Hippocampal formation (tissue), 2 donors: ENCODE data around the gene ZRANB3.
"Not testable (repeated sequence)": the region's sequence is repeated elsewhere in the genome, so short reads cannot be mapped to it uniquely, and the experiment has no call there.

Source experiments
- DNase-seq, 2 donors: peaks; one replicate each; lab custom pipeline; 2025; lab: John Stamatoyannopoulos, UW

The ZRANB3 gene

DNA sequence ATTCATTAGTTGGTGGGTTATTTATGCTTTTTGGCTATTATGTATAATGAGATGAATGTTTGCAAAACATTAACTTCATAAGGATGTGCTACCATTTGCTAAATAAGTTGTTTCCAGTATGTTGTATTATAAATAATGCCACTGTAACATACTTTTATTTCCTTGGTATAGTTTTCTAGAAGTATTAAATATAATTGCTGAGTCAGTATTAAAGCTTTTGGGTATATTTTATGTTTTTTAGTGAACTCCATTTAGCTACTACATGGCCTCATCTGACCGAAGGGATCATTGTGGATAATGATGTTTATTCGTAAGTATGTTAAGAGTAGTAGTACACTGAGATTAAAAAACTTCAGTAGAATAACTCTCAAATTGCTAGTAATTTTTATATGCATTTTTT is 405.1 kb downstream of the ZRANB3 start:
- no peak for DNase-seq

- DNase-seq: no peak
These were observed 405.8 kb downstream of the ZRANB3 start for GRCh38 chr2:135124924-135125886.

DNA sequence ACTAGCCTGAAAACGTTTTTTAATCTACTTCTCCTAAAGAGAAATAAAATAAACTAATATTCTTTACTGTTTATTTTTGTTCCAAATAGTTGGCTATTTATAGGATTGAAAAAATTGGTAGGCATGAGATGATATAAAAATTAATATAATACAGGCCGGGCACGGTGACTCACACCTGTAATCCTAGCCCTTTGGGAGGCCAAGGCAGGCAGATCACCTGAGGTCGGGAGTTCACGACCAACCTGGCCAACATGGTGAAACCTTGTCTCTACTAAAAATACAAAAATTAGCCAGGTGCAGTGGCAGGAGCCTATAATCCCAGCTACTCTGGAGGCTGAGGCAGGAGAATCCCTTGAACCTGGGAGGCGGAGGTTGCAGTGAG is 409.4 kb downstream of the ZRANB3 start:
- DNase-seq: not testable (repeated sequence)

DNA sequence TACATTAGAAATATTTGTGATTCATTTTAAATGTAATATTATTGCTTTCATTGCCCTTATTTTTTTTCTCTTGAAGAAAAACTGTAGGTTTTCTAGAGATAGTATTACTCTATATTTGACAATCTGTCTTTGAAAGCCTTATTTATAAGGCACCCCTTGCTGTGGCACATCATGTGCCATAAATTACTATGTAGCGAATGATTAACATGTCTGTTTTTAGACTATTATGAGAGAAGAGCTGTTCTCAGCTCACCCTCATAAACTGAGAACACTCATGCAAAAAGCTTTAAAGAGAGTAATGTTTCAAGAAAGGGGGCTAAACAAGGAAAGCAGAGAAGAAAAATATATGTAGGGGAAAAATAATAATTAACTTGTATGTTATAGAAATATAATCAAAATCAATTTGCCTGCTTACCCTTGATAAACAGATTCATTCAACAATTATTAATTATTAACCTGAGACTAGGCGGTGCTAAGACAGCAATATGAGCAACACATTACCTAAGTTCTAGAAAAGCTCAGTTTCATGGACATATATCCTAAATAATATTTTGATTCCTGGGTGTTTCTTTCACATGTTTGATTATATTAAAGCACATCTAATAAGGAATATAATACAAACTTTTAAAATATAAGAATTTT is 409.9 kb downstream of the ZRANB3 start:
- no peak for DNase-seq

GRCh38 chr2:135119582-135119981 is 411.4 kb downstream of the ZRANB3 start:
- no peak for DNase-seq

GRCh38 chr2:135113322-135113721 is 417.7 kb downstream of the ZRANB3 start:
- DNase-seq: no peak

- DNase-seq: not testable (repeated sequence)
These were observed 425.3 kb downstream of the ZRANB3 start for GRCh38 chr2:135105513-135106316.

GRCh38 chr2:135103843-135104242 is 427.2 kb downstream of the ZRANB3 start:
- no peak for DNase-seq

GRCh38 chr2:135099802-135100483 is 431.1 kb downstream of the ZRANB3 start:
- DNase-seq: no peak

GRCh38 chr2:135097532-135098231 is 433.3 kb downstream of the ZRANB3 start:
- no peak for DNase-seq

DNA sequence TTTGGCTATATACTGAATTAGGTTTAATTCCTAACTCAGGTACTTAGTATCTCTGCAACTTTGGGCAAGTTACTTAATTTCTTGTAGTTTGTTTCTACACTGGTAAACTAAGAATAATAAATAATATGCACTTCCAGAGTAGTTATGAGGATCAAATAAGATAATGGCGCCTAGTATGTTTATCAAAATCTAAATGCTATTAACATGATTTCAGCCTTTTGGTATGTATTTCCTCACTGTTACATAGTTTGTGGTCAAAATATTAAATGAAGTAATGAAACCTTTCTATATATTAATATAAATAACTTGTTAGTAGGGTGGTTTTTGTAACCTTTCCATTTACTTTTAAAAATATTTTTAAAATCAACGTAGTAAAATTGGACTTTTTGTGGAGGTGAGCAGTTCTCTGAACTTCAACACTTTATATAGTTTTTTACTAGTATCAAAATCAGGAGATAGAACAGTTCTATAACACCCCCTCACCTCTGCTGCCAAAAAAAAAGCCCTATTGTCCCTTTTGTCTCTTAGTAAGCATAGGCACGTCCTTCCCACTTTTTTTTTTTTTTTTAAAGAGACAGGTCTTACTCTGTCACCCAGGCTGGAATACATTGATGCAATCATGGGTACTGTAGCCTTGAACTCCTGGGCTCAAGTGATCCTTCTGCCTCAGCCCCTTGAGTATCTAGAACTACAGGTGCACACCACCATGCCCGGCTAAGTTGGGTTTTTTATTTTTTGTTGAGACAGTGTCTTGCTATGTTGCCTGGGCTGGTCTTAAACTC is 434.2 kb downstream of the ZRANB3 start:
- DNase-seq: no peak

DNA sequence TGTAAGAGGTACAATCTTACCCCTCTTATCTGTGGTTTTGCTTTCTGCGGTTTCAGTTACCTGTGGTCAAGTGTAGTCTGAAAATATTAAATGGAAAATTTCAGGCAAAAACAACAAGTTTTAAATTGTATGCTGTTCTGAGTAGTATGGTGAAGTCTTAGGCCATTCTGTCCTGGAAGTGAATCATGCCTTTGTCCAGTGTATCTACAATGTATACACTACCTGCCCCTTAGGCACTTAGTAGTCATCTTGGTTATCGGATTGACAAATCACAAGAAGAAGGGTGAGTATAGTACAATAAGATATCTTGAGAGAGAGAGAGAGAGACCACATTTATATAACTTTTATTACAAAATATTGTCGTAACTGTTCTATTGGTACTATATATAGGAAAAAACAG is 435.4 kb downstream of the ZRANB3 start:
- no peak for DNase-seq

DNA sequence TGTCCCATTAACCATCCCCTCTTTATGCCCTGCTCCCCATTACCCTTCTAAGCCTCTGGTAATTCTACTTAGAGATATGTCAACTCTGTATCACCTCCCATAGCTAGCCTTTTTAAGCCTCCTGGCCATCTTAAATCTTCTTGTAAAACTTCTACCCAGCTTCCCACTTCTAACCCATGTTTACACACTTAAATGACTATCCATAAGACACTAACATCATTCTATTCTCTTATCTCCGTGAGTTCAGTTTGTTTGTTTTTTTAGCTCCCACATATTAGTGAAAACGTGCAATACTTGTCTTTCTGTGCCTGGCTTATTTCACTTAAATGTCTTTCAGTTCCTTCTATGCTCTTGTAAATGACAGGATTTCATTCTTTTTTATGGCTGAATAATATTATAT is 436.5 kb downstream of the ZRANB3 start:
- DNase-seq: no peak

DNA sequence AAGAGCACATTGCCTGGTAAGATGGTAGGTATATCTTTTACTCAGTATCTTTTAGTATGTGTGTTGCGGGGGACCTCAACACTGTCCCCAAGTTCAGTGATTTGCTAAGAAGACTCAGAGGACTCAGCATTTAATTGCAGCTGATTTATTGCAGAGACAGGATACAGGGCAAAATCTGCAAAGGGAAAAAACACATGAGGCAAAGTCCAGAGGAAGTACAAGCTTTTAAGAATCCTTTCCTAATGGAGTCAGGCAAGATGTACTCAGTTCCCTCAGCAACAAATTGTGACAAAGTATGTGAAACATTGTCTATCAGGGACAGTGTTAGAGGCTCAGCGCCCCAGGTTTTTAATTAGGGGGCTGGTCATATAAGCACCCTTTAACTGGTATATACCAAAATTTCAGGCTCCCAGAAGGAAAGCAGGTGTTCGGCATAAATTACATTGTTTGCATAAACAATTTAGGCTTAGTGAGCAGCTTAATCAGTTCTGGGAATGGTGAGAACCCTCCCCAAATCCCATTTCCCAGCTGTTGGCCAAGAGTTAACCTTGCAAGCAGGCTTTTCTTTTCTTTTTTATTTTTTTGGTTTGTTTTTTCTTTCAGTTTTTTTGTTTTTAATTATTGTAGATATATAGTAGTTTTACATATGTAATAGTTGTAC is 437.2 kb downstream of the ZRANB3 start:
- DNase-seq: no peak

DNA sequence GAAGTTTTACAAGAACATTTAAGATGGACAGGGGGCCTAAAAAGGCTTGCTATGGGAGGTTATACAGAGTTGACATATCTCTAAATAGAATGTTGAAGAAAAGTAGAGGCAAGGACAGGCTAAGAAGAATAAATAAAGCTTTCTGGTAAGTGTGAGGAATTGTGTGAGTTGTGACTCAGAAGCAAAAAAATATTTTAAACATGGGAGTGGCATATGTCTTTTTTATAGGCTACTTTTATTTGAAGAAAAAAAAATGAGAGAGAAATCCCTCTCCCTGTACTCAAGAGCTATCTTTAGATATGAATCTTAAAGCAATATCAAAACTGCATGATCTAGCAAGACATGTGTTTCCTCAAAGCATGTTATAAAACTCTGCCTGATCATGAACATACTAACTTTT is 437.8 kb downstream of the ZRANB3 start:
- no peak for DNase-seq

- no peak for DNase-seq
These were observed 439.3 kb downstream of the ZRANB3 start for GRCh38 chr2:135091681-135092080.

DNA sequence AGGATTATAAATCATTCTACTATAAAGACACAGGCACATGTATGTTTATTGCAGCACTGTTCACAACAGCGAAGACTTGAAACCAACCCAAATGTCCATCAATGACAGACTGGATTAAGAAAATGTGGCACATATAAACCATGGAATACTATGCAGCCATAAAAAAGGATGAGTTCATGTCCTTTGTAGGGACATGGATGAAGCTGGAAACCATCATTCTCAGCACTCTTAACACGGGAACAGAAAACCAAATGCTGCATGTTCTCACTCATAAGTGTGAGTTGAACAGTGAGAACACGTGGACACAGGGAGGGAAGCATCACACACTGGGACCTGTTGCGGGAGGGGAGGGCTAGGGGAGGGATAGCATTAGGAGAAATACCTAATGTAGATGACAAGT is 441.4 kb downstream of the ZRANB3 start:
- DNase-seq: not testable (repeated sequence)
